K562 (cell line): ENCODE data around the gene RYR3. TPM values are rescaled to one million over a fixed set of nuclear protein-coding genes. Genes with fewer than 3 reads are reported as not detected.

ENCODE experiments used
- ATAC-seq: fragments of 200-7000 bp; cut with Tn5 transposase; 3 replicates; pipeline ENCODE4 v1.9.1; 2020; ENCODE audit warnings: moderate library complexity
- BruUV-seq: library from RNA; stranded (reverse); fragments of 400-500 nt; replicated peaks from 2 replicates; lab custom pipeline; 2021; lab: Mats Ljungman, UMichigan
- CTCF ChIA-PET: fragments of 300-600 bp; formaldehyde crosslinking; extraction: SDS; loops from one replicate; lab custom pipeline; 2021; ENCODE audit warnings: low intra/inter-chr PET ratio; lab: Yijun Ruan, JAX
- POLR2A ChIA-PET: fragments of 300-600, 350-650 bp; sonication (Branson Sonifier 250); formaldehyde crosslinking; extraction: SDS; loops from one replicate; lab custom pipeline; 2021; ENCODE audit warnings: antibody characterized with exemption, inconsistent platforms; lab: Yijun Ruan, JAX
- DNase-seq, 4 experiments: peaks; one replicate each; pipeline versions ENCODE4 v3.0.0 to v3.0.0-alpha.2; 2011 to 2018; ENCODE audit warnings: low spot score in 3 of 4, mixed read lengths in 3 of 4; ENCODE audit errors: extremely low read depth in 1 of 4
- FAIRE-seq: peaks from 2 replicates; lab custom pipeline; 2011; peaks lifted over from hg19 to GRCh38; lab: Jason Lieb, UNC
- H2AFZ ChIP-seq: 2 replicates; pipeline ENCODE4 v1.6.0; 2011; ENCODE audit warnings: low read depth, low read length, control low read depth, inconsistent platforms
- H3K27ac ChIP-seq: fragments of 200-600 bp; 3 replicates; pipeline ENCODE4 v1.8.0; 2011; ENCODE audit warnings: low read depth, mild to moderate bottlenecking, control low read depth, inconsistent platforms, low read length, moderate library complexity, mixed read lengths; ENCODE audit errors: extremely low read depth
- H3K27me3 ChIP-seq, 2 experiments: fragments of 300-600 bp in 1 of 2; 2 replicates in 1 of 2; 3 replicates in 1 of 2; pipeline versions ENCODE4 v1.6.0 to v1.8.0; 2011; ENCODE audit warnings: inconsistent platforms in 2 of 2, low read length in 2 of 2, mild to moderate bottlenecking in 1 of 2, mixed read lengths in 1 of 2, moderate library complexity in 1 of 2; ENCODE audit not compliant: control insufficient read depth in 2 of 2, insufficient read depth in 2 of 2
- H3K36me3 ChIP-seq: fragments of 300-600 bp; 3 replicates; pipeline ENCODE4 v1.8.0; 2011; ENCODE audit warnings: mild to moderate bottlenecking, low read length, inconsistent platforms; ENCODE audit not compliant: control insufficient read depth, insufficient read depth
- H3K4me1 ChIP-seq, 2 experiments: fragments of 200-600 bp in 1 of 2; replicated peaks in 1 of 2; 2 replicates in 1 of 2; 3 replicates in 1 of 2; pipeline versions ENCODE4 v1.5.1 to v1.8.0; 2011; ENCODE audit warnings: inconsistent platforms in 2 of 2, low read length in 2 of 2, mild to moderate bottlenecking in 1 of 2, mixed read lengths in 1 of 2, moderate library complexity in 1 of 2; ENCODE audit not compliant: control insufficient read depth in 2 of 2, insufficient read depth in 2 of 2
- H3K4me2 ChIP-seq: 2 replicates; pipeline ENCODE4 v1.6.1; 2011; ENCODE audit warnings: low read length, control low read depth, inconsistent platforms, mixed read lengths; ENCODE audit not compliant: insufficient read depth
- H3K4me3 ChIP-seq: fragments of 200-600 bp; sonication (generic), shearing (Covaris generic); 2 replicates; pipeline ENCODE4 v1.5.1; 2016; ENCODE audit warnings: control low read depth, inconsistent platforms
- H3K79me2 ChIP-seq: fragments of 200-600 bp; 3 replicates; pipeline ENCODE4 v1.8.0; 2011; ENCODE audit warnings: low read length, inconsistent platforms; ENCODE audit not compliant: control insufficient read depth, insufficient read depth
- H3K9ac ChIP-seq, 2 experiments: 2 replicates each; pipeline versions ENCODE4 v1.6.0 to v1.6.1; 2011; ENCODE audit warnings: low read depth in 2 of 2, low read length in 2 of 2, control low read depth in 1 of 2, inconsistent platforms in 1 of 2, mild to moderate bottlenecking in 1 of 2, mixed read lengths in 1 of 2; ENCODE audit not compliant: insufficient read depth in 1 of 2
- H3K9me1 ChIP-seq: one replicate; pipeline ENCODE4 v1.6.0; 2011; ENCODE audit warnings: inconsistent platforms, mild to moderate bottlenecking, low read length, moderate library complexity; ENCODE audit not compliant: control insufficient read depth, insufficient read depth
- H3K9me3 ChIP-seq: replicated peaks from 2 replicates; pipeline ENCODE4 v1.5.1; 2011; ENCODE audit warnings: low read depth, low read length, inconsistent platforms; ENCODE audit not compliant: control insufficient read depth, insufficient read depth
- H4K20me1 ChIP-seq: replicated peaks from 2 replicates; pipeline ENCODE4 v1.6.1; 2011; ENCODE audit warnings: low read length, inconsistent platforms, mixed read lengths; ENCODE audit not compliant: control insufficient read depth, insufficient read depth
- ARNT ChIP-seq, 2 experiments: fragments of 450-650 bp; IDR thresholded peaks; 2 replicates each; pipeline ENCODE4 v1.6.1; 2016; ENCODE audit warnings: mild to moderate bottlenecking in 1 of 2
- CBX5 ChIP-seq: IDR thresholded peaks from 2 replicates; pipeline ENCODE4 v1.6.1; 2014; ENCODE audit warnings: low read depth, borderline replicate concordance
- CTBP1 ChIP-seq: fragments of 450-650 bp; IDR thresholded peaks from 2 replicates; pipeline ENCODE4 v1.6.1; 2016; ENCODE audit warnings: borderline replicate concordance
- CXXC5 ChIP-seq: fragments of 250-450 bp; sonication (Bioruptor Pico); IDR thresholded peaks from 2 replicates; pipeline ENCODE4 v1.8.0; 2022; ENCODE audit warnings: inconsistent platforms, mild to moderate bottlenecking, moderate library complexity
- ELF4 ChIP-seq: fragments of 450-650 bp; formaldehyde crosslinking; IDR thresholded peaks from 2 replicates; pipeline ENCODE4 v1.4.0; 2022; ENCODE audit warnings: missing genetic modification characterization
- HBP1 ChIP-seq: fragments of 450-650 bp; formaldehyde crosslinking; IDR thresholded peaks from 2 replicates; pipeline ENCODE4 v1.4.0; 2022; ENCODE audit warnings: missing genetic modification characterization
- NCOA2 ChIP-seq, 2 experiments: fragments of 450-650 bp; IDR thresholded peaks; 2 replicates each; pipeline ENCODE4 v1.6.1; 2018; ENCODE audit warnings: mild to moderate bottlenecking in 2 of 2, moderate library complexity in 1 of 2; ENCODE audit not compliant: partially characterized antibody in 2 of 2
- NFE2 ChIP-seq: IDR thresholded peaks from 2 replicates; pipeline ENCODE4 v1.6.1; 2014; ENCODE audit warnings: antibody characterized with exemption, low read depth
- NR4A1 ChIP-seq, 2 experiments: fragments of 250-450 bp in 1 of 2; fragments of 450-650 bp in 1 of 2; sonication (Bioruptor Pico) in 1 of 2; IDR thresholded peaks; 2 replicates each; pipeline versions ENCODE4 v1.4.0 to v1.6.1; 2016 to 2020; ENCODE audit warnings: mild to moderate bottlenecking in 2 of 2, missing compliant biosample characterization in 1 of 2, missing genetic modification characterization in 1 of 2, moderate library complexity in 1 of 2
- PCBP1 ChIP-seq: fragments of 200-400 bp; formaldehyde crosslinking; IDR thresholded peaks from 2 replicates; pipeline ENCODE4 v1.6.1; 2018; ENCODE audit warnings: mild to moderate bottlenecking, low read depth, low read length; ENCODE audit not compliant: poor library complexity, severe bottlenecking
- SREBF1 ChIP-seq: fragments of 150-350 bp; IDR thresholded peaks from 2 replicates; pipeline ENCODE4 v1.6.1; 2014; ENCODE audit warnings: antibody characterized with exemption, low read depth, low read length, borderline replicate concordance
- SRF ChIP-seq, 2 experiments: fragments of 250-450, 450-650 bp in 1 of 2; sonication (Bioruptor Pico) in 1 of 2; sonication (generic) in 1 of 2; formaldehyde crosslinking; IDR thresholded peaks; 2 replicates each; pipeline versions ENCODE4 v1.5.0 to v1.5.1; 2020 to 2022; ENCODE audit warnings: mild to moderate bottlenecking in 1 of 2, missing genetic modification reagents in 1 of 2
- ZNF124 ChIP-seq: sonication (generic); formaldehyde crosslinking; IDR thresholded peaks from 2 replicates; pipeline ENCODE4 v1.8.1; 2022; ENCODE audit warnings: missing genetic modification reagents
- ZNF133 ChIP-seq: fragments of 250-450 bp; sonication (Bioruptor Pico); IDR thresholded peaks from 2 replicates; pipeline ENCODE4 v1.4.0; 2020; ENCODE audit warnings: mild to moderate bottlenecking
- ZNF586 ChIP-seq: fragments of 450-650 bp; formaldehyde crosslinking; conservative IDR thresholded peaks from 2 replicates; pipeline ENCODE4 v1.4.0; 2020; ENCODE audit warnings: mild to moderate bottlenecking, moderate library complexity
- ZNF778 ChIP-seq: fragments of 450-650 bp; formaldehyde crosslinking; IDR thresholded peaks from 2 replicates; pipeline ENCODE4 v1.4.0; 2020; ENCODE audit warnings: mild to moderate bottlenecking, moderate library complexity
- WGBS: fragments of 100-300 bp; shearing (Covaris generic); methylation state at CpG from one replicate; pipeline ENCODE4 v1.1.6; 2016; ENCODE audit warnings: low coverage, mixed read lengths; ENCODE audit not compliant: insufficient coverage; ENCODE audit errors: missing lambda C conversion rate; 5-methylcytosine and 5-hydroxymethylcytosine counted together
- in situ Hi-C: fragments of 300-500 bp; cut with MboI; formaldehyde crosslinking; loops from 4 replicates; pipeline ENCODE4 v1.15.0; 2018; ENCODE audit warnings: inconsistent platforms, mixed read lengths
- intact Hi-C: fragments of 100-400 bp; cut with micrococcal nuclease; formaldehyde crosslinking; loops from 2 replicates; pipeline ENCODE4 v1.14.2; 2022
- polyA plus RNA-seq, 8 experiments: library from polyadenylated mRNA; depleted of rRNA in 4 of 8; stranded (reverse) in 5 of 8; unstranded in 3 of 8; fragments of >200 nt; fragmentation: Nextera tagmentation in 2 of 8; fragmentation: Illumina TruSeq in 1 of 8; extraction: Ambion mirVana in 2 of 8; extraction: Trizol in 1 of 8; gene quantifications; 2 replicates each; pipeline versions ENCODE4 v1.2.1 to v1.2.3, GENCODE V29; 2011 to 2014; ENCODE audit warnings: inconsistent platforms in 1 of 8, missing spikeins in 1 of 8
- total RNA-seq, 7 experiments: library from RNA; depleted of rRNA in 6 of 7; stranded (reverse); fragments of >200 nt in 6 of 7; fragmentation: Illumina TruSeq in 2 of 7; extraction: Trizol in 2 of 7; gene quantifications; 2 replicates each; pipeline versions ENCODE4 v1.2.1 to v1.2.3, GENCODE V29; 2011 to 2021; ENCODE audit warnings: low replicate concordance in 1 of 7
- TF ChIP-seq, protein P1 (sequence below): sonication (generic); formaldehyde crosslinking; IDR thresholded peaks from 2 replicates; pipeline ENCODE4 v1.8.0; 2022; ENCODE audit warnings: mild to moderate bottlenecking, missing genetic modification reagents

Gene RYR3
- total and polyA plus RNA-seq, 9 of the 15 experiments (the other 6 are each of a cell fraction or from before 2014, with no cell fraction given), result 0.04 TPM; not detected in 8

DNA sequence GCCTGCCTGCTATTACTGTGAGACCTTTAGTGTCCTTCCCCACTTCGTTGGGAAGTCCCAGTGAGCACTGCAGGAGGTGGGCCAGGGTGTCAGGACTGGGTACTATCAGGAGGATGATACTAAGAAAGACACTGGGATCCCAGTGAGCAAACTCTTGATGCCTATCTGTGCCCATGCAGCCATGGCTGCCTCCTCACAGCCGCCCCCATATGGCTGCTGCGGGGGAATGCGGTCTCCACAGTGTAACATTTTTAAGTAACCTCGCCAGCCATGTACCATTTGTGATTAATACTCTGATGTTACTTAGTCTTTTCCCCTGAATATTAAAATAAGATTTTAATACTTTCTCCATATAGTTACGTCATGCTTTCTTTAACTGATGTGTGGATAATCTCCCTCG, 312.2 kb downstream of the RYR3 start:
- Histone ChIP-seq H3K79me2 (no peaks in the 10 kb centered on the region), H3K4me2 (no peak overlapping the region), H4K20me1 (no peaks in the 10 kb centered on the region), H3K9me1 (peaks cover 2% of the 10 kb centered on the region), H3K27me3 (no peaks in the 10 kb centered on the region), H3K4me3 (no peak overlapping the region), H3K9me3 (no peaks in the 10 kb centered on the region), H3K27ac (no peak overlapping the region), H2AFZ (no peak overlapping the region), H3K36me3 (no peaks in the 10 kb centered on the region), H3K4me1 (no peaks in the 10 kb centered on the region), H3K9ac (no peak overlapping the region)
- CTCF ChIA-PET, result no interaction called here
- FAIRE-seq (no peak), ATAC-seq (no peak), DNase-seq (no peak)
- 0% methylated on average over 7 of the region's 7 CpGs for WGBS
- BruUV-seq, result no TSS peak
- POLR2A ChIA-PET, result interaction anchor here (0.6 kb wide), 1 partner anchor 787 kb away, joined by 4 read pairs; no protein-coding TSS in a partner anchor
- in situ Hi-C loops, result no loop called here
- intact Hi-C loops, result no loop called here
- TF ChIP-seq SRF (CRISPR knock-in tag; IDR thresholded peaks at IDR 0.05) (no peak), ELF4 (CRISPR knock-in tag) (no peak), CTBP1 (no peak), NCOA2 (IDR thresholded peaks at IDR 0.05; ENCODE audit: partially characterized antibody in 2 of 2) (no peak), CXXC5 (CRISPR knock-in tag) (no peak), ZNF133 (CRISPR knock-in tag) (no peak), CBX5 (no peak), ZNF778 (CRISPR knock-in tag) (no peak), PCBP1 (no peak), NR4A1 (CRISPR knock-in tag; IDR thresholded peaks at IDR 0.05) (no peak), NR4A1 (tag; IDR thresholded peaks at IDR 0.05) (no peak), SREBF1 (no peak), ZNF124 (CRISPR knock-in tag) (no peak), ARNT (IDR thresholded peaks at IDR 0.05) (no peak), NFE2 (no peak), HBP1 (CRISPR knock-in tag) (no peak), ZNF586 (no peak)
- TF ChIP-seq, protein P1, sequence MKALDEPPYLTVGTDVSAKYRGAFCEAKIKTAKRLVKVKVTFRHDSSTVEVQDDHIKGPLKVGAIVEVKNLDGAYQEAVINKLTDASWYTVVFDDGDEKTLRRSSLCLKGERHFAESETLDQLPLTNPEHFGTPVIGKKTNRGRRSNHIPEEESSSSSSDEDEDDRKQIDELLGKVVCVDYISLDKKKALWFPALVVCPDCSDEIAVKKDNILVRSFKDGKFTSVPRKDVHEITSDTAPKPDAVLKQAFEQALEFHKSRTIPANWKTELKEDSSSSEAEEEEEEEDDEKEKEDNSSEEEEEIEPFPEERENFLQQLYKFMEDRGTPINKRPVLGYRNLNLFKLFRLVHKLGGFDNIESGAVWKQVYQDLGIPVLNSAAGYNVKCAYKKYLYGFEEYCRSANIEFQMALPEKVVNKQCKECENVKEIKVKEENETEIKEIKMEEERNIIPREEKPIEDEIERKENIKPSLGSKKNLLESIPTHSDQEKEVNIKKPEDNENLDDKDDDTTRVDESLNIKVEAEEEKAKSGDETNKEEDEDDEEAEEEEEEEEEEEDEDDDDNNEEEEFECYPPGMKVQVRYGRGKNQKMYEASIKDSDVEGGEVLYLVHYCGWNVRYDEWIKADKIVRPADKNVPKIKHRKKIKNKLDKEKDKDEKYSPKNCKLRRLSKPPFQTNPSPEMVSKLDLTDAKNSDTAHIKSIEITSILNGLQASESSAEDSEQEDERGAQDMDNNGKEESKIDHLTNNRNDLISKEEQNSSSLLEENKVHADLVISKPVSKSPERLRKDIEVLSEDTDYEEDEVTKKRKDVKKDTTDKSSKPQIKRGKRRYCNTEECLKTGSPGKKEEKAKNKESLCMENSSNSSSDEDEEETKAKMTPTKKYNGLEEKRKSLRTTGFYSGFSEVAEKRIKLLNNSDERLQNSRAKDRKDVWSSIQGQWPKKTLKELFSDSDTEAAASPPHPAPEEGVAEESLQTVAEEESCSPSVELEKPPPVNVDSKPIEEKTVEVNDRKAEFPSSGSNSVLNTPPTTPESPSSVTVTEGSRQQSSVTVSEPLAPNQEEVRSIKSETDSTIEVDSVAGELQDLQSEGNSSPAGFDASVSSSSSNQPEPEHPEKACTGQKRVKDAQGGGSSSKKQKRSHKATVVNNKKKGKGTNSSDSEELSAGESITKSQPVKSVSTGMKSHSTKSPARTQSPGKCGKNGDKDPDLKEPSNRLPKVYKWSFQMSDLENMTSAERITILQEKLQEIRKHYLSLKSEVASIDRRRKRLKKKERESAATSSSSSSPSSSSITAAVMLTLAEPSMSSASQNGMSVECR (CRISPR knock-in tag), result no peak
